Measurements from ENCODE around the gene EIF3F. TPM values are rescaled to one million over a fixed set of nuclear protein-coding genes. Genes with fewer than 3 reads are reported as not detected.
"Not testable (repeated sequence)": the region's sequence is repeated elsewhere in the genome, so short reads cannot be mapped to it uniquely, and the experiment has no call there.

Gene EIF3F
- total RNA-seq, 2 donors from 2014 or later: 329 to 492 TPM

- no peaks in the 10 kb centered on the region for H3K36me3 Mint-ChIP-seq
- DNase-seq (ENCODE audit: low spot score in 2 of 2) (no peak), ATAC-seq (no peak)
- H3K9me3 Mint-ChIP-seq: no peaks in the 10 kb centered on the region
- no peak overlapping the region for H3K27ac Mint-ChIP-seq
These were observed 9.8 kb upstream of the EIF3F start for GRCh38 chr11:7977232-7977917.

GRCh38 chr11:7981619-7982157 is 5.4 kb upstream of the EIF3F start:
- no peak overlapping the region for H3K27ac Mint-ChIP-seq
- DNase-seq (ENCODE audit: low spot score in 2 of 2) (no peak), ATAC-seq (no peak)
- no peaks in the 10 kb centered on the region for H3K9me3 Mint-ChIP-seq
- H3K36me3 Mint-ChIP-seq: peaks cover 0 to 3% of the 10 kb centered on the region in 2 donors

- ATAC-seq: no peak
- no peaks in the 10 kb centered on the region for H3K9me3 Mint-ChIP-seq
- H3K27ac Mint-ChIP-seq: no peak overlapping the region
- no peak for DNase-seq (ENCODE audit: low spot score in 2 of 2)
- H3K36me3 Mint-ChIP-seq: peaks cover 3 to 12% of the 10 kb centered on the region in 2 donors
These were observed 4.5 kb upstream of the EIF3F start for GRCh38 chr11:7982582-7983119.

GRCh38 chr11:7983832-7984590 is 3.1 kb upstream of the EIF3F start:
- no peaks in the 10 kb centered on the region for H3K9me3 Mint-ChIP-seq
- H3K36me3 Mint-ChIP-seq: peaks cover 16 to 26% of the 10 kb centered on the region in 2 donors
- no peak overlapping the region for H3K27ac Mint-ChIP-seq
- ATAC-seq: no peak
- DNase-seq (ENCODE audit: low spot score in 2 of 2): no peak

- peaks cover 19 to 38% of the 10 kb centered on the region in 2 donors for H3K36me3 Mint-ChIP-seq
These were observed 385 bp downstream of the EIF3F start for GRCh38 chr11:7987560-7987883.

GRCh38 chr11:7994581-7995278 is 7.6 kb downstream of the EIF3F start:
- peaks cover 21 to 44% of the 10 kb centered on the region in 2 donors for H3K36me3 Mint-ChIP-seq
- H3K9me3 Mint-ChIP-seq: no peaks in the 10 kb centered on the region
- ATAC-seq: no peak
- no peak overlapping the region for H3K27ac Mint-ChIP-seq
- DNase-seq (ENCODE audit: low spot score in 2 of 2): no peak

More at GRCh38 chr11:7987560-7987883, 385 bp downstream of the EIF3F start:
- DNase-seq (ENCODE audit: low spot score in 2 of 2); H3K9me3 Mint-ChIP-seq: not testable (repeated sequence)
- peak in 1 of 2 donors; percentile 27 for ATAC-seq
- H3K27ac Mint-ChIP-seq: peak overlapping the region; percentile 98 to 99

- peak overlapping the region; percentile 34 to 62 for H3K27ac Mint-ChIP-seq
- ATAC-seq (no peak), DNase-seq (ENCODE audit: low spot score in 2 of 2) (no peak)
- H3K9me3 Mint-ChIP-seq: no peaks in the 10 kb centered on the region
- peaks cover 24 to 30% of the 10 kb centered on the region in 2 donors for H3K36me3 Mint-ChIP-seq
These were observed 12.7 kb downstream of the EIF3F start for GRCh38 chr11:7999795-8000194.

GRCh38 chr11:8000390-8000789 is 13.3 kb downstream of the EIF3F start:
- H3K27ac Mint-ChIP-seq: peak overlapping the region in 1 of 2 donors; percentile 17
- DNase-seq (ENCODE audit: low spot score in 2 of 2): no peak
- peaks cover 18 to 30% of the 10 kb centered on the region in 2 donors for H3K36me3 Mint-ChIP-seq
- no peak for ATAC-seq
- no peaks in the 10 kb centered on the region for H3K9me3 Mint-ChIP-seq

GRCh38 chr11:8002676-8003075 is 15.5 kb downstream of the EIF3F start:
- H3K36me3 Mint-ChIP-seq: peaks cover 0 to 16% of the 10 kb centered on the region in 2 donors
- peak overlapping the region in 1 of 2 donors; percentile 4 for H3K27ac Mint-ChIP-seq
- no peak for ATAC-seq

GRCh38 chr11:8003187-8003586 is 16.1 kb downstream of the EIF3F start:
- DNase-seq (ENCODE audit: low spot score in 2 of 2) (no peak), ATAC-seq (no peak)
- H3K9me3 Mint-ChIP-seq: no peaks in the 10 kb centered on the region
- peaks cover 0 to 13% of the 10 kb centered on the region in 2 donors for H3K36me3 Mint-ChIP-seq
- H3K27ac Mint-ChIP-seq: peak overlapping the region in 1 of 2 donors; percentile 4

More at GRCh38 chr11:8002676-8003075, 15.5 kb downstream of the EIF3F start:
- no peaks in the 10 kb centered on the region for H3K9me3 Mint-ChIP-seq
- no peak for DNase-seq (ENCODE audit: low spot score in 2 of 2)

GRCh38 chr11:8004008-8004407 is 16.9 kb downstream of the EIF3F start:
- DNase-seq (ENCODE audit: low spot score in 2 of 2) (no peak), ATAC-seq (no peak)
- Mint-ChIP-seq H3K9me3 (no peaks in the 10 kb centered on the region), H3K36me3 (peaks cover 0 to 8% of the 10 kb centered on the region in 2 donors), H3K27ac (peak overlapping the region in 1 of 2 donors; percentile 57)

GRCh38 chr11:8005556-8005955 is 18.4 kb downstream of the EIF3F start:
- DNase-seq (ENCODE audit: low spot score in 2 of 2) (no peak), ATAC-seq (no peak)
- Mint-ChIP-seq H3K9me3 (no peaks in the 10 kb centered on the region), H3K27ac (no peak overlapping the region), H3K36me3 (peaks cover 0 to 1% of the 10 kb centered on the region in 2 donors)

- Mint-ChIP-seq H3K9me3 (no peaks in the 10 kb centered on the region), H3K36me3 (no peaks in the 10 kb centered on the region), H3K27ac (no peak overlapping the region)
- ATAC-seq: peak; percentile 83 to 86
- DNase-seq (ENCODE audit: low spot score in 2 of 2): peak in 1 of 2 donors; percentile 54
These were observed 19.3 kb downstream of the EIF3F start for GRCh38 chr11:8006349-8006977.

- H3K9me3 Mint-ChIP-seq: no peaks in the 10 kb centered on the region
- H3K36me3 Mint-ChIP-seq: no peaks in the 10 kb centered on the region
- ATAC-seq (no peak), DNase-seq (ENCODE audit: low spot score in 2 of 2) (no peak)
- no peak overlapping the region for H3K27ac Mint-ChIP-seq
These were observed 21.1 kb downstream of the EIF3F start for GRCh38 chr11:8008212-8008611.

GRCh38 chr11:8009856-8010255 is 22.7 kb downstream of the EIF3F start:
- no peaks in the 10 kb centered on the region for H3K36me3 Mint-ChIP-seq
- no peak overlapping the region for H3K27ac Mint-ChIP-seq
- ATAC-seq (no peak), DNase-seq (ENCODE audit: low spot score in 2 of 2) (no peak)
- no peaks in the 10 kb centered on the region for H3K9me3 Mint-ChIP-seq

- ATAC-seq (no peak), DNase-seq (ENCODE audit: low spot score in 2 of 2) (no peak)
- Mint-ChIP-seq H3K36me3 (no peaks in the 10 kb centered on the region), H3K27ac (no peak overlapping the region), H3K9me3 (no peaks in the 10 kb centered on the region)
These were observed 24.2 kb downstream of the EIF3F start for GRCh38 chr11:8011371-8011770.
